ENCODE measurements around the gene FAM170B.

- TF ChIP-seq EZH2 (IDR thresholded peaks at IDR 0.05) (no peak), POLR2AphosphoS5 (IDR thresholded peaks at IDR 0.05; ENCODE audit: borderline replicate concordance, low read depth, low read length) (no peak), FOXP2 (optimal IDR thresholded peaks at IDR 0.05; ENCODE audit: control extremely low read depth, extremely low read length, insufficient read depth) (no peak)
These were observed 41.3 kb downstream of the FAM170B start for GRCh38 chr10:49092477-49092876.
